ENCODE results near the gene IPPK.

DNA sequence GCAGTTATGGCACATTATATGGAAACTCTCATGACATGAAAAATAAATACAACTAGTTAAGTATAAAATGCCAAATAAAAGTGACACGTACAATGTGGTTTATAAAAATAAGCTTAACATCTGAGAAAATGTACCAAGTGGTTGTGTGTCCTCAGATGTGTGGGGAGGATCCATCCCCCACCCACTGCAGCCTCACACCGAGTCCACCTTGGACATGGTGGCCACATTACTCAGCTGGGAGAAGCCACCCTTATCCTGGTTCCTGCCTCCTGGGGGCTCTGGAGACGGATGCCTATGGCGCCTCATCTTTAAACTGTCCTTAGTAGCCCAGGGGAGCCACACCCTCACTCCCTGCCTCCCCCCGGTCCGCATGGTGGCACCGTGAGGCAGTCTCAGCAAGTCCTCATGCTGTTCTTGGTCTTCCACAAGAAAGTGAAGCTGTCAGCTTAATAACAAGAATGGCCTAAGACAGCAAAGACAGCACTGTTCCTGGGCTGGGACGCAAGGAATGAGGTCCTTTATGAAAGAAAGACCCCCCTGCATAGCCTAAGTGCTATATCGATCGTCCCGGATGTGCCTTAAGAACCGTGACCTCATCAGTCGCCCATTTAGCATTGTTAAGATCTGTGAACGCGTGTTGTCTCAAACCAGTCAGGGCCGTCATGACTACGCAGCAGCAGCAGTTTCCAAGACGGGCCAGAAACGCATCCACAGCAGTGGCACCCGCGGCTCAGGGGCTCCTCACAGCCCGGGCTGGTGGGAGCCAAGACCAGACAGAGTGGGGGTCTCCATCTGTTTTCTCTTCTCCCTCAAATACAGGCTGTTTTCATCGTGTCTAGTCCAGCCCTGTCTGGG is 56.4 kb downstream of the IPPK start:
- TF ChIP-seq FOXK2 (IDR thresholded peaks at IDR 0.05) = no peak
- no peak for TF ChIP-seq HDGF (IDR thresholded peaks at IDR 0.05; ENCODE audit: borderline replicate concordance)
- TF ChIP-seq NFRKB (IDR thresholded peaks at IDR 0.05) = no peak
- no peak for TF ChIP-seq SP1 (IDR thresholded peaks at IDR 0.05)
- TF ChIP-seq FOXA1 (IDR thresholded peaks at IDR 0.05) = no peak
- no peak for TF ChIP-seq BHLHE40 (IDR thresholded peaks at IDR 0.05; ENCODE audit: borderline replicate concordance)
- TF ChIP-seq CTBP1 (IDR thresholded peaks at IDR 0.05; ENCODE audit: borderline replicate concordance) = no peak

Measured in HEK293T (cell line).